Gastroesophageal sphincter (tissue), 3 donors: ENCODE data around the gene PPARGC1A.

Experiments used
- CTCF ChIP-seq, 4 experiments: fragments of 200-600 bp in 2 of 4; fragments of 450-650 bp in 2 of 4; sonication (generic) in 1 of 4; IDR thresholded peaks; one replicate each; pipeline ENCODE4 v1.5.1; 2017 to 2019; ENCODE audit warnings: antibody characterized with exemption in 4 of 4, mild to moderate bottlenecking in 2 of 4, moderate library complexity in 2 of 4
- EP300 ChIP-seq: sonication (generic); formaldehyde crosslinking; IDR thresholded peaks from one replicate; pipeline ENCODE4 v1.6.1; 2017; ENCODE audit warnings: antibody characterized with exemption, mild to moderate bottlenecking
- POLR2A ChIP-seq, 2 donors: fragments of 450-650 bp; IDR thresholded peaks; one replicate each; pipeline ENCODE4 v1.6.1; 2017; ENCODE audit warnings: antibody characterized with exemption in 2 of 2, mild to moderate bottlenecking in 2 of 2, moderate library complexity in 1 of 2
- POLR2AphosphoS5 ChIP-seq: sonication (generic); formaldehyde crosslinking; IDR thresholded peaks from one replicate; pipeline ENCODE4 v1.6.1; 2017; ENCODE audit warnings: antibody characterized with exemption

- TF ChIP-seq CTCF (IDR thresholded peaks at IDR 0.05) (no peak), POLR2AphosphoS5 (no peak), POLR2A (IDR thresholded peaks at IDR 0.05) (no peak), EP300 (no peak)
Observed at GRCh38 chr4:23900636-23901035, 10.8 kb upstream of the PPARGC1A start.
